AML-193 (cell line): ENCODE measurements around the gene FRMD5.
"Not testable (repeated sequence)": the region's sequence is repeated elsewhere in the genome, so short reads cannot be mapped to it uniquely, and the experiment has no call there.

ENCODE experiments used
- DNase-seq, 2 experiments: peaks; one replicate each; lab custom pipeline; 2025; lab: John Stamatoyannopoulos, UW

The FRMD5 gene

DNA sequence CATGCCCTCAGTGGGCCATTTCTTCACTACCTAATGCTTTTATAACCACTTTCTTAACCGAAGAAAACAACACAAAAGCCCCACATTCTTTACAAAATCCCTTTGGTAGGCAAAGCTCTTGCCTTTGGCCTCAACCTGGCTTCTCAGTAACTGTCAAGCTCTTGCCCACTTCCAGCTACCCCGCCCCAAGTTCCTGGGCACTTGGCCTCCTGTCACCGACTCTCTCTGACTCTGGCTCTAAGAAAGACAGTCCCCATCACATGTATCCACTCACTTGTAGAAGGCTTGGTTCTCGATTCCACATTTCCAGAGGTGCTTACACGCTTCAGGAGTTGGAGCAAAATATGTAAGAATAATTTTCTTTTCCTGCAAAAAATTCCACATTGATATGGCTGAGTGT lies 307.2 kb downstream of the FRMD5 start:
- no peak for DNase-seq

DNA sequence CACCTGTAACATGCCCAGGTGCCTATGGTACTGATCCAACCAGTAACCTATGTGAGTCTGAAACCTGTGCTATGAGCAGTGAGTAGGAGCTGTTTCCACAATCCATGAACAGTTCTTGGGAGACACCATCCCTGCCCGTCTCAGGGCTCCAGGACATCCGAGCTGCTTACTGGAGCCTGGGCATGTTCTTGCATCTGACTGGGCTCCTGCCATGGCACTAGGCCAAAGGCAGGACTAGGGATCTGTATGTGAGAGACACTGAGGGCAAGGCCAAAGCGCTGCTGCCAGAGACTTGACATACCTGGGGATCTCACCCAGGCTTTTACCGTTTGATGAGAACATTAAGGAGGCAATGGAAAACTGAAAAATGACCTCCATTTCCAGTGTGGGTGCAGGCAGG lies 308.5 kb downstream of the FRMD5 start:
- no peak for DNase-seq

DNA sequence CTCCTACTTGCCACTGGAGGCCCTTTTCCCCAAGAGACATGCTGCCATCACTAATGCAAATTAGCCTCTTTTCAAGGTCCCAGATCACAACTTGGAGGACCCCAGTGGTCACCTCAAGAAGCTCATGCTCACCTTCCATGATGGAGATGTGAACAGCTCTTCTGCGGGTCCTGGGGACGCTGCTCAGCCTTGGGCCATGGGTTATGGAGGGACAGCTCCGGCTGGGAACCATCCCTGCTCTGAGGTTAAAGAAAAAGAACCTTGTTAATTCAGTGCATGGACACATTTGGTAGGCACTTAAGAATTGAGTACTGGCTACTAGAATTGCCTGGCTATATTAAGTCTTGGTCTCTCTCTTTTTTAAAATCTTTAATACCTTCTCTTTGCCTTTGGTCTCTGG lies 311.5 kb downstream of the FRMD5 start:
- DNase-seq: no peak

DNA sequence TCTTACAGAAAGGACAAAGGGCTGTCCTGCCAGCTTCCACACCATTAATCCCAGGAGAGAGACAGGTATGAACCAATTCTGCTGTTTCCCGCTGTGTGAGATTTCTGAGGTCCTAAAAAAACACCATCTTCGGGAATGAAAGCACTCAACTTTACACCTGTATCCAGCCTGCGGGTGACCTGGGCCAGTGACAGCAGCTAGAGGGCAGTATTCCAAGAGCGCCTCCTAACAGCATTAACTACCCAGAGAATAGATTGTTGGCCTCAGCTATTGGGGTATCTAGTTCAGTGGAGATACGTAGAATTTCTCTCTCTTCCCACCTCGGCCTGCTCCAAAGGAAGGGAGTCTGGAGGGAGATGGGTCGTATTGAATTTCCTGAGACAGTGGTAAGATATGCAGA lies 313.1 kb downstream of the FRMD5 start:
- DNase-seq: no peak

DNA sequence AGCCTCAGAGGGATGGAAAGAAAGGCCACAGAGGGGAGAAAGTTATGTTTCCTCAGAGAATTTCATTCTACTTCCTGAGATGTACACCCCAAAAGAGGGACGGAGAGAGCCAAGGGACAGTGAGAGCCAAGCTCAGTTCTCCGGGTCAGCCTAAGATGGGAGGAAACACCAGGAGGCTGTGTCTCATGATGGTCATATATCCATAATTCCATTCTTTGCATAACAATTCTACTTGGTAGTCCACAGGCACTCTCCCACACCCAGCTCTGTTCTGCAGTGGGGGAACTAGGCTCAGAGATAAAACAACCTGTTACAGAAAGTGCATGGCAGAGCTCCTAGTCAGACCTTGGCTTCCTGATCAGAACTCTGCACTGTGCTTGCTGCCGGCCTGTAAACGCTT lies 313.8 kb downstream of the FRMD5 start:
- no peak for DNase-seq

DNA sequence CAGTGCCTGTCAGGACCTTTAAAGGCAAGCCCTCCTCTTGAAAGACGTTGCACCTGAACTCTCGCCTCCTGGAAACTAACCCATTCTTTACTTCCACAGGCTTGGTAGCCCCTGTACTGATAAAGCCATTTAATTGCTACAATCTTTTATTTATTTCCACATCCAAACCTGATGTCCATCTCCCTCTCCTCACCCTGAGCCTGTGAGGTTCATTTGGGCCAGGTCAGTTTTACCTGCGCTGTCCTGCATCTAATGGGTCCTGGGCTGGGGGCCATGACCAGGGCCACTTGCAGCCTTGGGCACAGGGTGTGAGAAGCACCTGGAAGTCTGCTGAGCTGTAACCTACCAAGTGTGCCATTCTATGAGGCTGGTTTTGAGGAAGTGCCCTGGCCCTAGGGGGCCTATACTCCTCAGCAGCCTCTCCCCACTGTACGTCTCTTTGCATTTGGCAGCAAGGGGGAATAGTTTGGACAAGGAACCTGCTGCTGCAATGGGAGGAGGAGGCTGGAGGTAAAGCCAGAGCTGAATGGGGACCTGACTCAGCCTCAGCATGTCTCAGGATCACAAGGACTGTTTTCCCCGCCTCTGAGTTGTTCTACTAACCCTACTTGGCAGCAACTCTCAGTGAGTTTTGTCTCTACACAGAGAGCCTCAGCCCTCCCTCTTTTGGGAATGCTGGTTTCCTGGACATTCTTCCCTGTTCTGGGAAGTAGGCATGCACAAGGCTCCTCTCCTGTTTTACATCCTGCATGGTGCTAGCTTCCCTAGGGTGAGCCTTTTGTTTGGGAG lies 314.5 kb downstream of the FRMD5 start:
- DNase-seq: no peak

DNA sequence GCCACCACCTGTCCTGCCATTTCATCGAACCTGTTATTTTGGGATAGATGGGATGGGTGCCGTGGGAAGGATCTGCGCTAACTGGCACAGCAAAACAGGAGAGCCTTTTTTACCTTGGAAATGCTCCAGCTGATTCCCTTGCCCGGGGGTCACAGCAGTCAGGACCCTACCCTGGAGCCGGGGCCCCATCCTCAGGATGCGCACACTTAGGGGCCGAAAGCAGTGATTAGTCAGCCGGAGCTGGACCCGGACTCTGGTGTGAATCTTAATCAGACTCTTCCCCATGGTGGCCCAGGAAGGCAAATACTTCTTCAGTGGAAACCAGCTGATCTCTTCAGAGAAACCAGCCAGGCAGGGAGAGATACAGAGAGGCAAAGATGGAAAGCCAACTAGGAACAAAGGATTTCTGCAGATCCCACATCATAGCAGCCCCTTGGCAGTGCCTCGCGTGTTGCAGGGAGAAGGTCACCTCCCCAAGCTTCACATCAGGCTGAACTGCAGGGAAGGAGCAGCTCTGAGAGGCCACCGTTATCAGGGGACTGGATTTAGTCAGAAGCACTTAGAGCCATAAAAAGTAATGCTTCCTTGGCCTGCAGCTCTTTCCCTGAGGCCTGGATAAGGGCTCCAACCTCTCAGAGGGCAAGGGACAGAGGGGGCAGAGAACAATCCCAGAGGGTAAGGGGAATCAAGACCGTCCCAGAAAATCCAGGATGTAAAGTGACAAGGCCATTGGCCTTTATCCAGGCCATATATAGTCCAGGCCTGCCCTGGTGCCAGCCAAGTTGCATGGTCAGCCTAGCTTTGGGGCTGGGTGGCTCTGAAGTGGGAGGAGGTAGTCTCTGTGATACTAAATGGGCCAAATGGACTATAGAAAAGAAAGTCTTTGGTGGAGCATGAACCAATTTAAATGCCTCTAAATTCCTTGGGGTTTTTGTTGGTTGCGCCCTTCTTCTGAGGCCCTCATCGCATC lies 315.4 kb downstream of the FRMD5 start:
- no peak for DNase-seq

DNA sequence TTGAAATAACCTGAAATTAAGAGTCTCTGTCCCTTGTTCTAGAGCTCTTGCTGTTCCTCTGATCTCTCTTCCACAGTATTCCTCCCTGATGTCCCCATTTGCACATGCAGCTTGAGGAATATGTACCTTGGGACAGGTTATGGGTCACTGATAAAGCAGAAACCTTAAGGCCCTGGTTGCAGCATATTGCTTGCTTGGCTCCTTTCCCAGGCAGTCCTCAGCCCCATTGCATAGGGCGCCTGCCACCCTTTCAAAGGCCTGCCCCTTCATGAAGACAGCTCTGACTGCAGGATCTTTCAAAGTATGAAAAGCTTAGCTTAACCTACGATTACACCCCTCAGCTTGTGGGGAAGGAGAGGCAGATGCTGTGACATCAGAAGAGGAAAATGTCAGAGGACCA lies 316.6 kb downstream of the FRMD5 start:
- no peak for DNase-seq

DNA sequence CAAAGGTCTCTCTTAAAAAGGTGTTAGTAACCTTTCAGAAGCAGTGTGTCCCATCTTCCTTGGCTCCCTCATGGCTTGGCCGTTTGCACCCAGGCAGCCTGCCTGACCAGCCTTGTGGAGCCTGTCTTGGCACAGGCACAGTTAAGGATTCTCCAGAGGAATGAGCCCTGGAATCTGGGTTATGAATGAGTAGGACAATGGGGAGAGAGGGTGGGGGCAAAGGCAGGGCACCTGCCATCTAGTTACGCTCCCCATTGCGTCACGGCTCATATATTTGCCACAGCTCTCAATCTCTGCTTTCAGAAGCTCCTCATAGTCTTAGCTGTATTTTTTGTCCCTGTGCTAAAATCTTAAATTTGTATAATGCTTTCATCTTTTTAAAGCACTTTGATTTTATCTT lies 317.7 kb downstream of the FRMD5 start:
- DNase-seq: no peak

DNA sequence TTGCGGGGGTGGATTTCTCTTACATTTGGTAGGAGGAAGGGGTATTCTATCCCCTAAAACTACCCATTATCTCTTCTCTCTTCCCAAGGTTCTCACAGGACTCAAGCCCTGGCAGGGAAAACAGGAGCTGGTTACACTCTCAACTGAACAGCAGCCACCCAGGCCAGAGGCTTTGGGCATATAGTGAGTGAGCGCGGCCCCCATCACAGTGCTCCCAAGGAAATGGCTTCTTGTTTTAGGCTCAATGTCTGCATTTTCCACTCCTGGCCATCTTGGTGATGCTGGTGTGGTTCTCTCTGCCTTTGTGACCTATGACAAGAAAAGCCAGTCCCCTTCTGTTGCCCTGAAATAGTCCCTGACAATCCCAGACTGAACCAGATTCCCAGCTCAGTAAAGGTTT lies 318.2 kb downstream of the FRMD5 start:
- DNase-seq: no peak

DNA sequence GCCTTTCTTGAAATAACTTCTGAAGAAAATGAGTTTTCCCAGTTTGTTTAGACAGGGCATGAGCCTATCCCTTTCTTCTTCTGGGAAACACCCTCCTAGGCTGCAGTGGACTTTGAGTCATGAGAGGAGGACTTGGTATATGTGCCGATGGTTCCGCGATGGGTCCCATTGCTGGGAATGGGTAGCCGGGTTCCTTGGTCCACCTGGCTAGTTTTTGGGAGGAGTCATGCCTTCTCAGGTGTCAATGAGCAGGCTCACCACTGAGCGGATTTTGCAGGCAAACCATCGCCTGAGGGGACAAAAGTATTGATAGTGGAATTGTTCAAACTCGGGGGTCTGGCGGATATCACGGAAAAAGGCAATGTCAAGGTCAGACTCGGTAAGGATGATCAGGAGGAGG lies 321.4 kb downstream of the FRMD5 start:
- no peak for DNase-seq

DNA sequence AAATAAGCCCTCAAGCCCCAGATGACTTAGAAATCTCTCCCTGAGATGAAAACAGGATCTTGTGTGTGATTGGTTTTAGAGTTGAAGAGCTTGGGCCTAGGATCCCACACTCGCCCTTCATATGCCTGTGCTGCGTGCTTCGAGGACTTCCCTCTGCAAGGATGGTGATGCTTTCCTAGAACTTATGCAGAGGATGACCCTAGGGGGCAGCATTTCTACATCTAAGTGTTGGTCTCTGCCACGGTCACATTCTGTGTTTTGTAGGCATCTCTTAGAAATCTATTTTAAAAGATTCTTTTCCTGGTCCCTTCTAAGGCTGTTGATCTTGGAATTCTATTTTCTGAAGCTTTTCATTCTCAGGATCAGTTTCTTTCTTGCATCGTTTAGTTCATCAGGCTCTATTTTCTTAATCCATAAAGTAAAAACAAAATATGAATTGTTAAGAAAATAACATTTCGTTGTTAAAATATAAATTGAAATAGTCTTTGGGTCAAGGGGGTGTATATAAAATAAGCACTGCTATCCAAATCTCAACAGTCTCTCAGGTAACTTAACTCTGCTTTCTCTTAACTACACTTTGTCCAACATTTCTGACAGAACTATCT lies 322.6 kb downstream of the FRMD5 start:
- DNase-seq: peak; percentile 29 to 53

DNA sequence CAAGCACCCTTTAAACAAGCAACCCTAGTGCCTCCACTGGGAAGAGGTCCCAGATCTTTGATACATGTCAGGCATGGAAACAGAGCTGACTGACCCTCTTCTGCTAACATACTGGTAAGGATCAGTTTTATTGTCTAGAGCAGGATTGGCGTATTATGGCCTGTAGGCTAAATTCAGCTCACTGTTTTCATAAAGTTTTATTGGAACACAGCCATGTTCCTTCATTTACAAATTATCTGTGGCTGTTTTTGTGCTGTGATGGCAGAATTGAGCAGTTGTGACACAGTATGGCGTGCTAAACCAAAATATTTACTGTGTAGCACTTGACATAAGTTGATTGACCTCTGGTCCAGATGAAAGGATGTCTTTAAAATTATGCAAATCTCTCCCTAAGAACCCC lies 323.2 kb downstream of the FRMD5 start:
- no peak for DNase-seq

DNA sequence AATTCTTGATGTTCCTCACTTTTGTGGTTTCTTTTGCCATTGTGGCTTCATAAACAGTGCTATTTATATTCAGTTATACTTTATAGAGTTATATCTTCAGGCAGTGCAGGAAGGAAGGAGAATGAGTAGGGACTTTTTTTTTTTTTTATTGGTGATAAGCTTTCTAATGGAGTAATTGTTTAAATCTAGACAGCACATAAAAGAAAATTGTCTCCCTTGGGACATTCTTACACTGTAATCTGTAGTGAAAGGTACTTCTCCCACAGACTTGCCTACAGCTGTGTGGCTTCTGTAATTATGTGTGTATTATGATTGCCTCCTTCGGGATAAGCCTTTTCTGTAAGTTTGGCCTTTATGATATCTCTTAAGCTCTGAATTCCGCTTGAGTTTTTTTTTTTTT lies 326.7 kb downstream of the FRMD5 start:
- DNase-seq: no peak

DNA sequence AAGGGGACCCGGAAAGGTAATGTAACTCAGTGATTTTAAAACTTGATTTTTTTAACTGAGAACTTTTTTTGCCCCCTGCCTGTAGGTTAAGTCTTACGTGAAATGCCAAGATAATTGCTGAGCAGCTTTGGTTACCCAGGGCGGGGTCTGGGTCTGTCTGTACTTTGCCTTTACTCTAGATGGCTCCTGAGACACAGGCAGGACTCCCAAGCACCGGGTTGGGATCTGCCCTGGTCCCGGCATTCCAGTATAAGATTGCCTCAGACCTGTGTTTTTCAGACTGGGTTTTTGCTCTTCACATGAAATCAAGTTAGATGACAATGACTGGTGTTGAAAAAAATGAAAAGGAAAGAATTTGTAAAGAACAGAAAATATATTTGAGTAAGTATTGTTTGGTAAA lies 328.0 kb downstream of the FRMD5 start:
- no peak for DNase-seq

DNA sequence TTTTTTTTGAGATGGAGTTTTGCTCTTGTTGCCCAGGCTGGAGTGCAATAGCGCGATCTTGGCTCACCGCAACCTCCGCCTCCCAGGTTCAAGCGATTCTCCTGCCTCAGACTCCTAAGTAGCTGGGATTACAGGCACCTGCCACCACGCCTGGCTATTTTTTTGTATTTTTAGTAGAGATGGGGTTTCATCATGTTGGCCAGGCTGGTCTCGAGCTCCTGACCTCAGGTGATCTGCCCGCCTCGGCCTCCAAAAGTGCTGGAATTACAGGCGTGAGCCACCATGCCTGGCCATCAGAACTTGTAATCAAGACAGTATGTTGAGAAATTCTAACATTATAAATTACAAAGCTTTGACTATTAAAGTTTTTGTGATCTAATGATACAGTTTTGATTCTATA lies 328.4 kb downstream of the FRMD5 start:
- DNase-seq: not testable (repeated sequence)

DNA sequence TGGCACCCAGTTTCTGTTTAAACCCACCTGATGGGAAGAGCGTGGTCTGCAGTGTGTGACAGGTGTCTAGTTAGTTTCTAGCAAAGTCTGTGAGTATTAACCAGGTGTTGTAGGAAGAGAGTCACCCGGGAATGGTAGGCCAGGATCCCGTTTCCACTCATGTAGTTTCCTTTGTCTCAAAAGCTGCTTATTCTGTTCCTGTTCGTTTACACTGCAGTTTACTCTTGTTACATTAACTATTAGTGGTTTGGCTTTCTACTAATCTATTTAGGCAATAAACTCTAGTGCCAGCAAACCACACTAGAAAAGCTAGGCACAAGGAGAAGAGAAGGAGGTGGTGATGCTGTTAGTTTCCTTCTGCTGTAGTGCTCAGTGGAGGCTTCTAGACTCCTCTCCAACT lies 335.5 kb downstream of the FRMD5 start:
- DNase-seq: no peak

DNA sequence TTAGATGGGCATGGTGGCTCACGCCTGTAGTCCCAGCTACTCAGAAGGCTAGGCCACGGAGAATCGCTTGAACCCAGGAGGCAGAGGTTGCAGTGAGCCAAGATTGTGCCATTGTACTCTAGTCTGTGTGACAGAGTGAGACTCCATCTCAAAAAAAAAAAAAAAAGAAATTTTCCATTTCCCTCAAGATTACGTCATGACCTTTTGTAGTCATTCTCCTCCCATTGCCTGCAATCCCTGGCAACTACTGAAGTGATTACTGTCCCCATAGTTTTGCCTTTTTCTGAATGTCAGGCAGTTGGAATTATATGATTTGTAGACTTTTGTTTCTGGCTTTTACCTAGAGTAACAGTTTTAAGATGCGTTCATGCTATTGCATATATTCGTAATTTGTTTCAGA lies 340.3 kb downstream of the FRMD5 start:
- peak; percentile 40 to 46 for DNase-seq

DNA sequence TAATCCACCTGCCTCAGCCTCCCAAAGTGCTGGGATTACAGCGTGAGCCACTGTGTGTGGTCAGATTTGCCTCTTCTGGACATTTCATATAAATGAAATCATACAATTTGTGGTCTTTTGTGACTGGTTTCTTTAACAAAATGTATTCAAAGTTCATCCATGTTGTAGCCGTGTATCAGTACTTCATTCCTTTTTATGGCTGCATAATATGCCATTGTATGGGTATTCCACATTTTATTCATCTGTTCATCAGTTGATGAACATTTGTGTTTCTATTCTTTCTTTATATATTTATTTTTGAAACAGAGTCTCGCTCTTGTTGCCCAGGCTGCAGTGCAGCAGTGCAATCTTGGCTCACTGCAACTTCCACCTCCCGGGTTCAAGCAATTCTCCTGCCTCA lies 342.5 kb downstream of the FRMD5 start:
- no peak for DNase-seq

DNA sequence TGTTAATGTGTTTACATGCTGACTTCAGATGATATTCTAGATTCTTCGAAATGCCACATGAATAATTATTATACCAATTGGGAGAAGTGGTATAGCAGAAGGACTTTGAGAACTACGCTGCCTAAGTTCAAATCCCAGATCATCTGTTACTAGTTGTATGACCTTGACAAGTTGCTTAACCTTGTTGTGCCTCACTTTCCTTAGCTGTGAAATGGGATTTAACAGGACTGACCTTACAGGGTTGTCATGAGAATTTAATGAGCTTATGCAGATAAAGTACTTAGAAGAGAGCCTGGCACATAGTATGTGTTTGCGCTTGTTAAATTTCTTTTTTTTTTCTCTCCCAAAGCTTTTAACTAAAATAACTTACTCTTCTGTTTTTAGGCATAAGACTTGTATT lies 343.8 kb downstream of the FRMD5 start:
- DNase-seq: no peak

DNA sequence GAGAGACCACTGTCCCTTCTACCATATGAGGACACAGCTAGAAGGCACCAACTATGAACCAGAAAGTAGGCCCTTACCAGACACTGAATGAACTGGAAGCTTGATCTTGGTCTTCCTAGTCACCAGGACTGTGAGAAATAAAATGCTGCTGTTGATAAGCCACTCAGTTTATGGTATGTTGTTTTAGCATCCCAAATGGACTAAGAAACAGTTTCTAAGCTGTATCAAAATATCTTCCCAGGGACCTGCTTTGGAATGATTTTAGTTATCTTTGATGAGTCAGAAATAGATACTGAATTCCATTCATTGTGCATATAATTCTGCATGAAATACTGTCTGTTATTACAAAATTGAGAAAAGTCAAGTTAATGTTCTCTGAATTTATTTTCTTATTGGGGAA lies 349.6 kb downstream of the FRMD5 start:
- DNase-seq: no peak

DNA sequence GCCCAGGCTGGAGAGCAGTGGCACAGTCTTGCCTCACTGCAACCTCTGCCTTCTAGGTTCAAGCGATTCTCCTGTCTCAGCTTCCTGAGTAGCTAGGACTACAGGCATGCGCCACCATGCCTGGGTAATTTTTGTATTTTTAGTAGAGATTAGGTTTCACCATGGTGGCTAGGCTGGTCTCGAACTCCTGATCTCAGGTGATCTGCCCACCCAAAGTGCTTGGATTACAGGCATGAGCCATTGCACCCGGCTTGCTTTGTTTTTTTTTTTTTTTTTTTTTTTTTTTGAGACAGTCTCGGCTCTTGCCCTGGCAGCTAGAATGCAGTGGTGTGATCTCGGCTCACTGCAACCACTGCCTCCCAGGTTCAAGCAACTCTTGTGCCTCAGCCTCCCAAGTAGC lies 362.6 kb downstream of the FRMD5 start:
- DNase-seq: not testable (repeated sequence)

DNA sequence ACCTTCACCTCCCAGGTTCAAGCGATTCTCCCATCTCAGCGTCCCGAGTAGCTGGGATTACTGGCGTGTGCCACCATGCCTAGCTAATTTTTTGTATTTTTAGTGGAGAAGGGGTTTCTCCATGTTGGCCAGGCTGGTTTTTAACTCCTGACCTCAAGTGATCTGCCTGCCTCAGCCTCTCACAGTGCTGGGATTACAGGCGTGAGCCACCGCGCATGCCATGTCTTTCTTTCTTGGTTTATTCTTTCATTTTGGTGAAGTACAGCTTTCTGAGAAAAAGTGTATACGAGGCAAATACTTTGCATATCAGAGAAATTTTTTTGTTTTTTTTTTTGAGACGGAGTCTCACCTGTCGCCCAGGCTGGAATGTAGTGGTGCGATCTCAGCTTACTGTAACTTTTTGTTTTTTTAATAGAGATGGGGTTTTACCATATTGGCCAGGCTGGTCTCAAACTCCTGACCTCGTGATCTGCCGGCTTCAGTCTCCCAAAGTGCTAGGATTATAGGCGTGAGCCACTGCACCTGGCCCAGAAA lies 363.5 kb downstream of the FRMD5 start:
- DNase-seq: not testable (repeated sequence)
